Thyroid gland (tissue), 4 donors: ENCODE data around the gene ZNF142.

Experiments
- CTCF ChIP-seq, 6 experiments: fragments of 200-600 bp in 3 of 6; fragments of 450-650 bp in 3 of 6; sonication (generic) in 3 of 6; IDR thresholded peaks; one replicate each; pipeline ENCODE4 v1.5.1; 2016 to 2019; ENCODE audit warnings: antibody characterized with exemption in 6 of 6, mild to moderate bottlenecking in 2 of 6, inconsistent platforms in 1 of 6, moderate library complexity in 1 of 6
- POLR2A ChIP-seq, 2 donors: fragments of 450-650 bp; IDR thresholded peaks; one replicate each; pipeline ENCODE4 v1.6.1; 2017; ENCODE audit warnings: antibody characterized with exemption in 2 of 2, mild to moderate bottlenecking in 2 of 2, moderate library complexity in 1 of 2

- TF ChIP-seq CTCF (IDR thresholded peaks at IDR 0.05) (no peak), POLR2A (IDR thresholded peaks at IDR 0.05) (no peak)
Observed at GRCh38 chr2:218643751-218644310, 15.6 kb downstream of the ZNF142 start.
